SK-N-SH (cell line): ENCODE measurements around the gene CUL9. TPM values are rescaled to one million over a fixed set of nuclear protein-coding genes. Genes with fewer than 3 reads are reported as not detected.

Source experiments
- CTCF ChIA-PET: fragments of 300-600, 350-600 bp; formaldehyde crosslinking; extraction: SDS; loops from one replicate; lab custom pipeline; 2021; lab: Yijun Ruan, JAX
- POLR2A ChIA-PET: fragments of 350-600 bp; sonication (Branson Sonifier 250); formaldehyde crosslinking; extraction: SDS; loops from one replicate; lab custom pipeline; 2020; ENCODE audit warnings: antibody characterized with exemption, inconsistent platforms; lab: Yijun Ruan, JAX
- DNase-seq: peaks from one replicate; pipeline ENCODE4 v3.0.0; 2012
- H2AFZ ChIP-seq: fragments of 200-600 bp; sonication (generic); 2 replicates; pipeline ENCODE4 v1.8.1; 2016; ENCODE audit warnings: antibody characterized with exemption, mild to moderate bottlenecking, low read depth
- H3F3A ChIP-seq: fragments of 200-600 bp; sonication (generic); replicated peaks from 2 replicates; pipeline ENCODE3; 2016; ENCODE audit warnings: antibody characterized with exemption, mild to moderate bottlenecking; ENCODE audit not compliant: insufficient read depth
- H3K27ac ChIP-seq, 2 experiments: fragments of 200-500 bp in 1 of 2; fragments of 200-600 bp in 1 of 2; sonication (Bioruptor generic) in 1 of 2; sonication (generic), shearing (Covaris generic) in 1 of 2; 2 replicates each; pipeline versions ENCODE4 v1.5.1 to v1.6.1; 2014 to 2016; ENCODE audit warnings: low read depth in 2 of 2, inconsistent platforms in 1 of 2, low read length in 1 of 2, mild to moderate bottlenecking in 1 of 2, mixed read lengths in 1 of 2
- H3K27me3 ChIP-seq: fragments of 200-600 bp; sonication (generic), shearing (Covaris generic); 2 replicates; pipeline ENCODE4 v1.6.1; 2016; ENCODE audit warnings: mixed run types; ENCODE audit not compliant: insufficient read depth
- H3K36me3 ChIP-seq, 2 experiments: fragments of 200-500 bp in 1 of 2; fragments of 200-600 bp in 1 of 2; sonication (Bioruptor generic) in 1 of 2; sonication (generic) in 1 of 2; replicated peaks in 1 of 2; 2 replicates each; pipeline versions ENCODE3 to v1.5.1; 2014 to 2016; ENCODE audit warnings: low read length in 1 of 2, mild to moderate bottlenecking in 1 of 2; ENCODE audit not compliant: insufficient read depth in 2 of 2, control insufficient read depth in 1 of 2
- H3K4me1 ChIP-seq, 2 experiments: fragments of 200-500 bp in 1 of 2; fragments of 200-600 bp in 1 of 2; sonication (Bioruptor generic) in 1 of 2; sonication (generic), shearing (Covaris generic) in 1 of 2; 2 replicates each; pipeline versions ENCODE4 v1.5.1 to v1.6.1; 2014 to 2016; ENCODE audit warnings: low read depth in 1 of 2, low read length in 1 of 2, mixed run types in 1 of 2; ENCODE audit not compliant: insufficient read depth in 2 of 2, control insufficient read depth in 1 of 2
- H3K4me2 ChIP-seq: fragments of 200-600 bp; sonication (generic), shearing (Covaris generic); 2 replicates; pipeline ENCODE4 v1.6.1; 2017; ENCODE audit warnings: mixed run types
- H3K4me3 ChIP-seq, 2 experiments: fragments of 200-500 bp in 1 of 2; fragments of 200-600 bp in 1 of 2; sonication (Bioruptor generic) in 1 of 2; sonication (generic), shearing (Covaris generic) in 1 of 2; 2 replicates each; pipeline versions ENCODE4 v1.5.1 to v1.8.1; 2014 to 2016; ENCODE audit warnings: low read depth in 2 of 2, inconsistent platforms in 1 of 2, low read length in 1 of 2, mild to moderate bottlenecking in 1 of 2, mixed read lengths in 1 of 2, moderate library complexity in 1 of 2
- H3K79me2 ChIP-seq: fragments of 200-600 bp; sonication (generic); 2 replicates; pipeline ENCODE4 v1.8.1; 2017; ENCODE audit warnings: mild to moderate bottlenecking; ENCODE audit not compliant: insufficient read depth
- H3K9ac ChIP-seq: fragments of 200-600 bp; sonication (generic); 2 replicates; pipeline ENCODE4 v1.6.1; 2017; ENCODE audit warnings: mixed run types
- H3K9me2 ChIP-seq: fragments of 200-600 bp; sonication (generic); 2 replicates; pipeline ENCODE4 v1.6.1; 2017; ENCODE audit warnings: mixed run types
- H3K9me3 ChIP-seq: fragments of 200-600 bp; sonication (generic); 2 replicates; pipeline ENCODE4 v1.6.1; 2017; ENCODE audit warnings: mixed run types, mild to moderate bottlenecking, moderate library complexity
- H4K20me1 ChIP-seq: fragments of 200-600 bp; sonication (generic); 2 replicates; pipeline ENCODE4 v1.6.1; 2017; ENCODE audit warnings: mild to moderate bottlenecking, mixed run types; ENCODE audit not compliant: insufficient read depth
- CTCF ChIP-seq: fragments of 200-600 bp; sonication (generic); IDR thresholded peaks from 2 replicates; pipeline ENCODE4 v1.6.1; 2017; ENCODE audit warnings: antibody characterized with exemption, mild to moderate bottlenecking, moderate library complexity
- EZH2phosphoT487 ChIP-seq: fragments of 200-600 bp; sonication (generic); IDR thresholded peaks from 2 replicates; pipeline ENCODE4 v1.6.1; 2017; ENCODE audit warnings: low read depth, mixed run types, mild to moderate bottlenecking, antibody characterized with exemption, moderate library complexity, borderline replicate concordance
- FOXJ3 ChIP-seq: sonication (generic); formaldehyde crosslinking; IDR thresholded peaks from 2 replicates; pipeline ENCODE4 v1.5.1; 2020; ENCODE audit warnings: mild to moderate bottlenecking, missing genetic modification reagents
- GABPA ChIP-seq: IDR thresholded peaks from 2 replicates; pipeline ENCODE4 v1.4.0; 2012; ENCODE audit warnings: low read depth, mild to moderate bottlenecking
- MAX ChIP-seq: IDR thresholded peaks from 2 replicates; pipeline ENCODE4 v1.4.0; 2012; ENCODE audit warnings: low read depth
- MEF2A ChIP-seq: IDR thresholded peaks from 2 replicates; pipeline ENCODE4 v1.4.0; 2012; ENCODE audit warnings: low read depth, borderline replicate concordance
- RCOR1 ChIP-seq: fragments of 150-350 bp; IDR thresholded peaks from 2 replicates; pipeline ENCODE4 v1.6.1; 2017; ENCODE audit warnings: antibody characterized with exemption, low read length
- REST ChIP-seq: IDR thresholded peaks from 2 replicates; pipeline ENCODE4 v1.6.1; 2012; ENCODE audit warnings: mild to moderate bottlenecking, low read depth, low read length, moderate library complexity
- RFX5 ChIP-seq: IDR thresholded peaks from 2 replicates; pipeline ENCODE4 v1.6.1; 2012; ENCODE audit warnings: mild to moderate bottlenecking, improper control_type of control experiment, low read length
- SIN3A ChIP-seq: IDR thresholded peaks from 2 replicates; pipeline ENCODE4 v1.6.1; 2012; ENCODE audit warnings: low read depth, mild to moderate bottlenecking, low read length, moderate library complexity, borderline replicate concordance
- USF1 ChIP-seq: IDR thresholded peaks from 2 replicates; pipeline ENCODE4 v1.4.0; 2012; ENCODE audit warnings: low read depth, borderline replicate concordance
- WGBS: methylation state at CpG from one replicate; pipeline ENCODE4 v1.1.6; 2017; ENCODE audit warnings: low lambda C conversion rate; 5-methylcytosine and 5-hydroxymethylcytosine counted together
- polyA plus RNA-seq, 3 experiments: library from polyadenylated mRNA; depleted of rRNA; stranded (reverse); fragments of >200 nt; gene quantifications; 2 replicates each; pipeline ENCODE4 v1.2.3, GENCODE V29; 2012

CUL9 gene
- polyA plus RNA-seq, 1 of the 3 experiments (the other 2 are of a cell fraction), result 37.7 TPM

GRCh38 chr6:43248101-43248500, 66.1 kb downstream of the CUL9 start:
- Histone ChIP-seq H3K4me2 (no peak overlapping the region), H3K27me3 (peaks cover 2% of the 10 kb centered on the region; the same call in 1 of the 2 replicates), H2AFZ (no peak overlapping the region), H3K27ac (no peak overlapping the region), H3K9me3 (no peaks in the 10 kb centered on the region), H3F3A (no peaks in the 10 kb centered on the region), H3K4me3 (no peak overlapping the region), H3K9ac (no peak overlapping the region), H3K79me2 (no peaks in the 10 kb centered on the region), H3K4me1 (peaks cover 0 to 25% of the 10 kb centered on the region in 2 experiments; a peak in 1 of 4 replicates), H4K20me1 (no peaks in the 10 kb centered on the region), H3K9me2 (no peaks in the 10 kb centered on the region), H3K36me3 (no peaks in the 10 kb centered on the region)
- POLR2A ChIA-PET, result no interaction called here
- no peak for DNase-seq
- WGBS, result 90% methylated on average over 3 of the region's 3 CpGs
- TF ChIP-seq REST (no peak), RCOR1 (no peak), MEF2A (no peak), RFX5 (no peak), CTCF (no peak), SIN3A (no peak), EZH2phosphoT487 (no peak), FOXJ3 (CRISPR knock-in tag) (no peak), USF1 (no peak), MAX (no peak), GABPA (no peak)
- CTCF ChIA-PET, result interaction anchor here (1.7 kb wide), 1 partner anchor 19 kb away, joined by 9 read pairs; the partner anchor contains the start of gene DNPH1
